ENCODE data around the gene GTF2A2.

DNA sequence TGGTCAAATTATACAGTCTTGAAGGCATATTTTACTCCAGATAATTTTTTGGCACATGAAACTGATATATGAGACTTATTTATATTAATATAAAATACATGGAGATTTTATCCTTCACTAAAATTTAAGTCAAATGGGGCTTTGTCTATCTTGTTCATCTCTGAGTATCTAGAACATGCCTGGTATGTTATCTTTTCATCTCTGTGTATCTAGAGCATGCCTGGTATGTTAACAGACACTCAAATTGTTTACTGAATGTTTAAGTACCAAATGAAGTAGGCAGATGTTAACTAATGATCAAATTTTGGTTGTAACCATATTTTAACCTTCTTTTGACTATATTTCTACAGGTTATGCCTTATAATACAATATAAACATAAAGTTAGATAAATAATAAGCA, 7.7 kb downstream of the GTF2A2 start:
- TF ChIP-seq, protein P1, sequence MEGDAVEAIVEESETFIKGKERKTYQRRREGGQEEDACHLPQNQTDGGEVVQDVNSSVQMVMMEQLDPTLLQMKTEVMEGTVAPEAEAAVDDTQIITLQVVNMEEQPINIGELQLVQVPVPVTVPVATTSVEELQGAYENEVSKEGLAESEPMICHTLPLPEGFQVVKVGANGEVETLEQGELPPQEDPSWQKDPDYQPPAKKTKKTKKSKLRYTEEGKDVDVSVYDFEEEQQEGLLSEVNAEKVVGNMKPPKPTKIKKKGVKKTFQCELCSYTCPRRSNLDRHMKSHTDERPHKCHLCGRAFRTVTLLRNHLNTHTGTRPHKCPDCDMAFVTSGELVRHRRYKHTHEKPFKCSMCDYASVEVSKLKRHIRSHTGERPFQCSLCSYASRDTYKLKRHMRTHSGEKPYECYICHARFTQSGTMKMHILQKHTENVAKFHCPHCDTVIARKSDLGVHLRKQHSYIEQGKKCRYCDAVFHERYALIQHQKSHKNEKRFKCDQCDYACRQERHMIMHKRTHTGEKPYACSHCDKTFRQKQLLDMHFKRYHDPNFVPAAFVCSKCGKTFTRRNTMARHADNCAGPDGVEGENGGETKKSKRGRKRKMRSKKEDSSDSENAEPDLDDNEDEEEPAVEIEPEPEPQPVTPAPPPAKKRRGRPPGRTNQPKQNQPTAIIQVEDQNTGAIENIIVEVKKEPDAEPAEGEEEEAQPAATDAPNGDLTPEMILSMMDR (conservative IDR thresholded peaks at IDR 0.05): no peak
- TF ChIP-seq ZFX (IDR thresholded peaks at IDR 0.05): no peak

All from C4-2B (cell line).